Calu3 (cell line): Measurements from ENCODE around the gene CACNA1E. TPM values are rescaled to one million over a fixed set of nuclear protein-coding genes. Genes with fewer than 3 reads are reported as not detected.

Experiments
- BruUV-seq: library from RNA; stranded (reverse); fragments of 400-500 nt; replicated peaks from 2 replicates; lab custom pipeline; 2021; lab: Mats Ljungman, UMichigan
- CTCF ChIA-PET: fragments of 300-600 bp; sonication (Branson Sonifier 250); formaldehyde crosslinking; loops from one replicate; lab custom pipeline; 2022; ENCODE audit warnings: antibody characterized with exemption; lab: Charles Lee
- DNase-seq: peaks from one replicate; pipeline ENCODE4 v3.0.0; 2022
- H3K27ac Mint-ChIP-seq: one replicate; pipeline ENCODE4 v1.8.0; 2022; ENCODE audit warnings: mixed read lengths; ENCODE audit not compliant: unreplicated experiment
- H3K27me3 Mint-ChIP-seq: one replicate; pipeline ENCODE4 v1.8.0; 2022; ENCODE audit warnings: mixed read lengths; ENCODE audit not compliant: unreplicated experiment
- H3K36me3 Mint-ChIP-seq: one replicate; pipeline ENCODE4 v1.8.0; 2022; ENCODE audit warnings: mild to moderate bottlenecking, moderate library complexity, mixed read lengths; ENCODE audit not compliant: insufficient read depth, unreplicated experiment
- H3K4me1 Mint-ChIP-seq: one replicate; pipeline ENCODE4 v1.8.0; 2022; ENCODE audit warnings: mild to moderate bottlenecking, low read depth, mixed read lengths; ENCODE audit not compliant: unreplicated experiment
- H3K4me3 Mint-ChIP-seq: one replicate; pipeline ENCODE4 v1.8.0; 2022; ENCODE audit warnings: mild to moderate bottlenecking, low read depth, moderate library complexity, mixed read lengths; ENCODE audit not compliant: unreplicated experiment
- H3K9me3 Mint-ChIP-seq: one replicate; pipeline ENCODE4 v1.8.0; 2022; ENCODE audit warnings: low read depth, mixed read lengths; ENCODE audit not compliant: unreplicated experiment
- intact Hi-C: fragments of 100-400 bp; cut with micrococcal nuclease; formaldehyde crosslinking; loops from one replicate; pipeline ENCODE4 v1.10.0; 2022; ENCODE audit not compliant: unreplicated experiment
- total RNA-seq: library from RNA; stranded (reverse); gene quantifications from 2 replicates; pipeline ENCODE4 v1.2.3, GENCODE V29; 2022
- TF ChIP-seq, protein P1 (sequence below): fragments of 200-600 bp; IDR thresholded peaks from one replicate; pipeline ENCODE4 v1.8.0; 2022; ENCODE audit warnings: antibody characterized with exemption; ENCODE audit not compliant: unreplicated experiment

Gene CACNA1E
- total RNA-seq, 1 experiment from 2014 or later, result not detected

DNA sequence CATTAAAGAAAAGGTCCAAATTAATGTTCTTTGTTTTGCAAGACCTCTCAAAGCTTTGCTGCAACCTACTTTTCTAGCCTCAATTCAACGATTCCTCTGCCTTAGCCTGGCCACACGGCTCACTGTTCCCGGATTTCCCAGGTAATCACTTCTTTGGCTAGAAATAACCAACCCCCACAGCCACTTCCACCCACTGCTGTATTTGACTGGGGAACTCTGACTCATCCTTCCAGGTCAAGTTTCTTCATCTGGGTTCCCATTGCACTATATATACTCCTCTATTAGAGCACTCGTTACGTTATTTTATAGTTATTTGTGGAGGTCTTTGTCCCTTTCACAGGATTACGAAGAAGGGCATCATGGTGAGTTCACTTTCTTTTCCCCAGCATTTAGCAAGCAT, 185.9 kb downstream of the CACNA1E start:
- H3K27me3 Mint-ChIP-seq, result no peaks in the 10 kb centered on the region
- CTCF ChIA-PET, result no interaction called here
- H3K36me3 Mint-ChIP-seq, result no peaks in the 10 kb centered on the region
- H3K9me3 Mint-ChIP-seq, result peaks cover 6% of the 10 kb centered on the region
- no peak overlapping the region for H3K27ac Mint-ChIP-seq
- no peak overlapping the region for H3K4me3 Mint-ChIP-seq
- intact Hi-C loops, result no loop called here
- TF ChIP-seq, protein P1, sequence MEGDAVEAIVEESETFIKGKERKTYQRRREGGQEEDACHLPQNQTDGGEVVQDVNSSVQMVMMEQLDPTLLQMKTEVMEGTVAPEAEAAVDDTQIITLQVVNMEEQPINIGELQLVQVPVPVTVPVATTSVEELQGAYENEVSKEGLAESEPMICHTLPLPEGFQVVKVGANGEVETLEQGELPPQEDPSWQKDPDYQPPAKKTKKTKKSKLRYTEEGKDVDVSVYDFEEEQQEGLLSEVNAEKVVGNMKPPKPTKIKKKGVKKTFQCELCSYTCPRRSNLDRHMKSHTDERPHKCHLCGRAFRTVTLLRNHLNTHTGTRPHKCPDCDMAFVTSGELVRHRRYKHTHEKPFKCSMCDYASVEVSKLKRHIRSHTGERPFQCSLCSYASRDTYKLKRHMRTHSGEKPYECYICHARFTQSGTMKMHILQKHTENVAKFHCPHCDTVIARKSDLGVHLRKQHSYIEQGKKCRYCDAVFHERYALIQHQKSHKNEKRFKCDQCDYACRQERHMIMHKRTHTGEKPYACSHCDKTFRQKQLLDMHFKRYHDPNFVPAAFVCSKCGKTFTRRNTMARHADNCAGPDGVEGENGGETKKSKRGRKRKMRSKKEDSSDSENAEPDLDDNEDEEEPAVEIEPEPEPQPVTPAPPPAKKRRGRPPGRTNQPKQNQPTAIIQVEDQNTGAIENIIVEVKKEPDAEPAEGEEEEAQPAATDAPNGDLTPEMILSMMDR, result no peak
- H3K4me1 Mint-ChIP-seq, result no peaks in the 10 kb centered on the region
- BruUV-seq, result no TSS peak
- DNase-seq, result no peak

GRCh38 chr1:181674617-181675016, 191.3 kb downstream of the CACNA1E start:
- no TSS peak for BruUV-seq
- CTCF ChIA-PET, result interaction anchor here (0.7 to 1.0 kb wide), 2 partner anchors 33 to 262 kb away, joined by 3 to 4 read pairs; no protein-coding TSS in a partner anchor
- H3K27me3 Mint-ChIP-seq, result peaks cover 29% of the 10 kb centered on the region
- no peak overlapping the region for H3K27ac Mint-ChIP-seq
- H3K4me3 Mint-ChIP-seq, result no peak overlapping the region
- peak; percentile 30 for DNase-seq
- H3K4me1 Mint-ChIP-seq, result no peaks in the 10 kb centered on the region
- TF ChIP-seq, protein P1, result no peak
- intact Hi-C loops, result no loop called here
- H3K36me3 Mint-ChIP-seq, result no peaks in the 10 kb centered on the region
- H3K9me3 Mint-ChIP-seq, result peaks cover 6% of the 10 kb centered on the region

GRCh38 chr1:181675091-181675917, 192.0 kb downstream of the CACNA1E start:
- CTCF ChIA-PET, result interaction anchor here (1.0 to 1.3 kb wide), 2 partner anchors 261 to 262 kb away, joined by 3 to 4 read pairs; no protein-coding TSS in a partner anchor
- no TSS peak for BruUV-seq
- Mint-ChIP-seq H3K36me3 (no peaks in the 10 kb centered on the region), H3K27ac (no peak overlapping the region), H3K9me3 (peaks cover 6% of the 10 kb centered on the region), H3K4me1 (no peaks in the 10 kb centered on the region), H3K27me3 (peaks cover 31% of the 10 kb centered on the region), H3K4me3 (no peak overlapping the region)
- intact Hi-C loops, result no loop called here
- DNase-seq, result no peak
- TF ChIP-seq, protein P1, result no peak

GRCh38 chr1:181675918-181676190, 192.5 kb downstream of the CACNA1E start:
- no peaks in the 10 kb centered on the region for H3K36me3 Mint-ChIP-seq
- TF ChIP-seq, protein P1, result no peak
- H3K27me3 Mint-ChIP-seq, result peaks cover 37% of the 10 kb centered on the region
- H3K4me3 Mint-ChIP-seq, result no peak overlapping the region
- intact Hi-C loops, result loop anchor here (1.0 kb wide), 2 partner anchors 197 to 261 kb away; no protein-coding TSS in a partner anchor
- H3K4me1 Mint-ChIP-seq, result no peaks in the 10 kb centered on the region
- no peak overlapping the region for H3K27ac Mint-ChIP-seq
- peaks cover 6% of the 10 kb centered on the region for H3K9me3 Mint-ChIP-seq
- DNase-seq, result no peak
- CTCF ChIA-PET, result interaction anchor here (1.3 kb wide), 2 partner anchors 196 to 261 kb away, joined by 3 to 8 read pairs; no protein-coding TSS in a partner anchor
- BruUV-seq, result no TSS peak
